LNCaP clone FGC (cell line): Measurements from ENCODE around the gene TMEM38A.
"Not testable (repeated sequence)": the region's sequence is repeated elsewhere in the genome, so short reads cannot be mapped to it uniquely, and the experiment has no call there.

Experiments used
- DNase-seq: peaks from one replicate; pipeline ENCODE4 v3.0.0-alpha.2; 2011; ENCODE audit warnings: low read depth
- H3K4me3 ChIP-seq: 2 replicates; pipeline ENCODE4 v1.5.1; 2011; ENCODE audit warnings: mild to moderate bottlenecking, low read depth, low read length, control low read depth
- TF ChIP-seq, protein P1 (sequence below): IDR thresholded peaks from 2 replicates; pipeline ENCODE4 v1.5.1; 2012; ENCODE audit warnings: mild to moderate bottlenecking; ENCODE audit not compliant: control insufficient read depth, insufficient read depth; ENCODE audit errors: extremely low read depth

Gene TMEM38A

DNA sequence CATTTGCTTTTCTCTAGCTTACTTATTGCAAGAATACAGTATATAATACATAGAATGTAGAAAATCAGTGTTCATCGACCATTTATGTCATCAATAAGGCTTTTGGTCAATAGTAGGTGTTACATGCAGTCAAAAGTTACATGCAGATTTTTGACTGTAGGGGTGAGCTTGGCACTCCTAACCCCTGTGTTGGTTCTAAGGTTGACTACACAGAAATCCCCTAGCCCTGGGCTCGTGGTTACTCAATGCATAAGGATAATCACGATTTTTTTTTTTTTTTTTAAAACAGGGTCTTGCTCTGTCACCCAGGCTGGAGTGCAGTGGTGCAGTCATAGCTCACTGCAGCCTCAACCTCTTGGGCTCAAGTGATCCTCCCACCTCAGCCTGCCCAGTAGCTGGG, 54.7 kb downstream of the TMEM38A start:
- DNase-seq, result no peak
- no peak overlapping the region for H3K4me3 ChIP-seq
- TF ChIP-seq, protein P1, sequence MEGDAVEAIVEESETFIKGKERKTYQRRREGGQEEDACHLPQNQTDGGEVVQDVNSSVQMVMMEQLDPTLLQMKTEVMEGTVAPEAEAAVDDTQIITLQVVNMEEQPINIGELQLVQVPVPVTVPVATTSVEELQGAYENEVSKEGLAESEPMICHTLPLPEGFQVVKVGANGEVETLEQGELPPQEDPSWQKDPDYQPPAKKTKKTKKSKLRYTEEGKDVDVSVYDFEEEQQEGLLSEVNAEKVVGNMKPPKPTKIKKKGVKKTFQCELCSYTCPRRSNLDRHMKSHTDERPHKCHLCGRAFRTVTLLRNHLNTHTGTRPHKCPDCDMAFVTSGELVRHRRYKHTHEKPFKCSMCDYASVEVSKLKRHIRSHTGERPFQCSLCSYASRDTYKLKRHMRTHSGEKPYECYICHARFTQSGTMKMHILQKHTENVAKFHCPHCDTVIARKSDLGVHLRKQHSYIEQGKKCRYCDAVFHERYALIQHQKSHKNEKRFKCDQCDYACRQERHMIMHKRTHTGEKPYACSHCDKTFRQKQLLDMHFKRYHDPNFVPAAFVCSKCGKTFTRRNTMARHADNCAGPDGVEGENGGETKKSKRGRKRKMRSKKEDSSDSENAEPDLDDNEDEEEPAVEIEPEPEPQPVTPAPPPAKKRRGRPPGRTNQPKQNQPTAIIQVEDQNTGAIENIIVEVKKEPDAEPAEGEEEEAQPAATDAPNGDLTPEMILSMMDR, result no peak

DNA sequence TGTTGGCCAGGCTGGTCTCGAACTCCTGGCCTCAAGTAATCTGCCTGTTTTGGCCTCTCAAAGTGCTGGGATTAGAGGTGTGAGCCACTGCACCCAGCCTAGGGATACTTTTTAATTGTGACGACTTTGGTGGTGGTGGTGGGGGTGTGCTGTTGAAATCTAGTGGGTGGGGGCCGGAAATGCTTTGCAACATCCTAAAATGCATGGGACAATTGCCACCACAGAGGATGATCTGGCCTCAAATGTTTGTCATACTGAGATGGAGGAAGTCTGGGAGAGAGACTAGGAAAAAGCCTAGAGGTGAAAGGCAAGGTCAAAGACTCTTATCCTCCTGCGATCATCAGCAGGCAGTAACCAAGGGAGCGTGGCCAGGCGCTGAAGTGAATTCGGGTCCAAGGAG, 60.1 kb downstream of the TMEM38A start:
- DNase-seq, result no peak
- H3K4me3 ChIP-seq, result no peak overlapping the region
- TF ChIP-seq, protein P1, result no peak

DNA sequence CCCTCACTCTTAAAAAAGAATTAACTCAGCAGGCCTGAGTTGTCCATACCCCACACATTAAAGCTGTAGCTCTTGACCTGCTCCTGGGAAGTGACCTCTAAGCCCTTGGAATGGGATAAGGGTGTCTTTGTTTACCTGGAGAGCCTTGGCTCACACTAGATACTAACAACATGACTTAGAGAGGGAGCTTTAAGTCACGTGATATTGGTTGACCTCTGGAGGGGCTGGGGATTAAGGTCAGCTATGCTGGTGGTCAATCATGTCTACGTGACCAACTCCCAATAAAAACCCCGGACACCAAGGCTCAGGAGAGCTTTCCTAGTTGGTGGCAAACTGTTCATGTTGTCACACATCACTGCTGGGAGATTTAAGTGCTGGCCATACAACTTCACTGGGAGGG, 61.7 kb downstream of the TMEM38A start:
- H3K4me3 ChIP-seq, result no peak overlapping the region
- TF ChIP-seq, protein P1, result no peak
- DNase-seq, result no peak

DNA sequence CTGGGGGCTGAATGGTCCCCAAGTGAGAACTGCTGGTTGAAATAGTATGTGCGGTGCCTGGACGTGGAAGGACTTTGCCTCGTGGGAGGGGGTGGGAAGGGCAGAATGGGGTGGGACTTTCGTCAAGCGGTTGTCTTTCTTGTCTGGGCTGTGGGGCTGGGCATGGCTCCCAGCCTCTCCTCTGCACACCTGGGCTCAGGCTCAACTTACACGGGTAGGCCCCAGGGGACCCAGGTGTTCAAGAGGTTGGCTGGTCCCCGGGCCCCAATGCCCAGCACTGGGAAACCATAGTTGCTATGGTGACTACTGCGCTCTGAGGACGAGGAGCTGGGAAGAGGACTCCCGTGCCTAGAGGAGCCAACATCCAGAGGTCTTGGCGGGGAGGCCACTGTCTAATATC, 66.0 kb downstream of the TMEM38A start:
- TF ChIP-seq, protein P1, result no peak
- no peak overlapping the region for H3K4me3 ChIP-seq
- no peak for DNase-seq

DNA sequence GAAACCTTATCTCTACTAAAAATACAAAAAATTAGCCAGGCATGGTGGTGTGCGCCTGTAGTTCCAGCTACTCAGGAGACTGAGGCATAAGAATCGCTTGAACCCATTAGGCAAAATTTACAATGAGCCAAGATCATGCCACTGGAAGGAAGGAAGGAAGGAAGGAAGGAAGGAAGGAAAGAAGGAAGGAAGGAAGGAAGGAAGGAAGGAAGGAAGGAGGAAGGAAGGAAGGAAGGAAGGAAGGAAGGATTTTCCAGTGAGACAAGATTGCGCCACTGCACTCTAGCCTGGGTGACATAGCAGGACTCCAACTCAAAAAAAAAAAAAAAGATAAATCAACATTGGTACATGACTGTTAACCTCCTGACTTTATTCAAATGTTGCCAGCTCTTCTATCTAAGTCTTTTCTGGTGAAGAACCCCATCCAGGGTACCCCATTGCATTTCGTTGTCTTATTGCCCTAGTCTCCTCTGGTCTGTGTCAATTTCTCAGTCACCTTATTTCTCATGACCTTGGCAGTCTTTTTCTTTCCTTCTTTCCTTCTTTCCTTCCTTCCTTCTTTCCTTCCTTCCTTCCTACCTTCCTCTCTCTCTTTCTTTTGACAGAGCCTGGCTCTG, 74.8 kb downstream of the TMEM38A start:
- not testable (repeated sequence) for H3K4me3 ChIP-seq, DNase-seq

DNA sequence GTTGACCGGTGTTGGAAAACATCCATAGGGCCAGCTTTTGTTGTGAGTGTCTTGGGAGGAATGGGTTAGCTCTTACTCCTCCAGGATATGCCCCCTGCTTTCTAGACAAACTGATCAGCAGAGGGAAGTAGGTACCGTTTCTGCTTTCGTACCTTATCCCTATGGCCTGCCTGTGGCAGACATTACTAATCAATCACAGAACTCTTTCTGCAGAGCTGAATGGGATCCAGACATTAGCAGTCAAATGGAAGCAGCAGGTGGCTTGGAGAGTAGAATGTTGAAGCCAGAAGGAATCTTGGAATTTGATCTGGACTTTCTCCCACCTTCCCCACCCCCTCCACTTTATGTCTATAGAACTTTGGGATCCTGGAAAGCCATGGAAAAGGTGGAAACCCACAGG, 75.8 kb downstream of the TMEM38A start:
- no peak for DNase-seq
- TF ChIP-seq, protein P1, result no peak
- no peak overlapping the region for H3K4me3 ChIP-seq

DNA sequence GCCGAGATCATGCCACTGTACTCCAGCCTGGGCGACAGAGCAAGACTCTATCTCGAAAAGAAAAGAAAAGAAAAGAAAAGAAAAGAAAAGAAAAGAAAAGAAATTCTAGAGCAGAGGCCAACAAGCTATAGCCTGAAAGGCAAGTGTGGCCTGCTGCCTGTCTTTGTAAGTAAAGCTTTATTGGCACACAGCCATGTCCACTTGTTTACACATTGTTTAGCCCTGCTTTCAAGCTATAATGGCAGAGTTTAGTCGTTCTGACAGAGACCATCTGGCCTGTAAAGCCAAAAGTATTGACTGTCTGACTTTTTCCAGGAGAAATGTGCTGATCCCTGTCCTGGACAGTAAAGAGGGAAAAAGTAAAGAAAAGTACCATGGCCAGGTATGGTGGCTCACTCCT, 77.0 kb downstream of the TMEM38A start:
- TF ChIP-seq, protein P1, result no peak
- no peak overlapping the region for H3K4me3 ChIP-seq
- DNase-seq, result peak; percentile 38
